Activated CD4-positive, alpha-beta memory T cell treated with anti-CD3 and anti-CD28 coated beads for 36 hours (primary cell): Measurements from ENCODE around the gene KDM4B. TPM values are rescaled to one million over a fixed set of nuclear protein-coding genes. Genes with fewer than 3 reads are reported as not detected.

ENCODE experiments used
- CTCF ChIA-PET: fragments of 350-600 bp; sonication (Branson Sonifier 250); formaldehyde crosslinking; loops from one replicate; lab custom pipeline; 2021; ENCODE audit warnings: antibody characterized with exemption, inconsistent platforms; lab: Charles Lee
- POLR2A ChIA-PET: fragments of 350-600 bp; sonication (Branson Sonifier 250); formaldehyde crosslinking; loops from one replicate; lab custom pipeline; 2021; ENCODE audit warnings: antibody characterized with exemption; lab: Charles Lee
- DNase-seq: peaks from one replicate; pipeline ENCODE4 v3.0.0-alpha.2; 2020
- H3K27ac Mint-ChIP-seq: one replicate; pipeline ENCODE4 v1.8.0; 2021; ENCODE audit warnings: mixed read lengths
- H3K27me3 Mint-ChIP-seq: one replicate; pipeline ENCODE4 v1.8.0; 2021; ENCODE audit warnings: mixed read lengths
- H3K36me3 Mint-ChIP-seq: one replicate; pipeline ENCODE4 v1.8.0; 2021; ENCODE audit warnings: mixed read lengths
- H3K4me1 Mint-ChIP-seq: one replicate; pipeline ENCODE4 v1.8.0; 2021; ENCODE audit warnings: low read depth, mixed read lengths
- H3K4me3 Mint-ChIP-seq: one replicate; pipeline ENCODE4 v1.8.0; 2021; ENCODE audit warnings: mild to moderate bottlenecking, mixed read lengths
- H3K9me3 Mint-ChIP-seq: one replicate; pipeline ENCODE4 v1.8.0; 2021; ENCODE audit warnings: mixed read lengths
- intact Hi-C: fragments of 100-400 bp; cut with micrococcal nuclease; formaldehyde crosslinking; loops from one replicate; pipeline ENCODE4 v1.15.1; 2023
- total RNA-seq, 2 experiments: library from RNA; stranded (reverse); gene quantifications; one replicate each; pipeline ENCODE4 v1.2.3, GENCODE V29; 2021

Gene KDM4B
- total RNA-seq, 2 experiments from 2014 or later = 19.2 to 20.6 TPM

- H3K4me3 Mint-ChIP-seq = no peak overlapping the region
- ChIA-PET CTCF (interaction anchor here (0.6 to 5.9 kb wide), 33 partner anchors 9 to 549 kb away, joined by 3 to 91 read pairs (median 4); partner anchors contain the start of genes FEM1A, KDM4B and PLIN3), POLR2A (no interaction called here)
- H3K27ac Mint-ChIP-seq = no peak overlapping the region
- no peaks in the 10 kb centered on the region for H3K4me1 Mint-ChIP-seq
- peaks cover 2% of the 10 kb centered on the region for H3K36me3 Mint-ChIP-seq
- intact Hi-C loops = loop anchor here (1.0 to 2.0 kb wide), 3 partner anchors 30 to 221 kb away; no protein-coding TSS in a partner anchor
- peak; percentile 88 for DNase-seq
- no peaks in the 10 kb centered on the region for H3K9me3 Mint-ChIP-seq
- H3K27me3 Mint-ChIP-seq = no peaks in the 10 kb centered on the region
These were observed 62.6 kb downstream of the KDM4B start for GRCh38 chr19:5031231-5032100.

GRCh38 chr19:5032101-5032967 is 63.4 kb downstream of the KDM4B start:
- POLR2A ChIA-PET = no interaction called here
- intact Hi-C loops = no loop called here

GRCh38 chr19:5035105-5035761 is 66.3 kb downstream of the KDM4B start:
- POLR2A ChIA-PET = no interaction called here
- H3K4me3 Mint-ChIP-seq = no peak overlapping the region
- peaks cover 3% of the 10 kb centered on the region for H3K36me3 Mint-ChIP-seq
- no peak for DNase-seq
- CTCF ChIA-PET = interaction anchor here (0.6 kb wide), 1 partner anchor 143 kb away, joined by 5 read pairs; no protein-coding TSS in a partner anchor
- H3K9me3 Mint-ChIP-seq = no peaks in the 10 kb centered on the region
- no peaks in the 10 kb centered on the region for H3K4me1 Mint-ChIP-seq
- H3K27ac Mint-ChIP-seq = no peak overlapping the region
- intact Hi-C loops = no loop called here
- H3K27me3 Mint-ChIP-seq = no peaks in the 10 kb centered on the region

More at GRCh38 chr19:5032101-5032967, 63.4 kb downstream of the KDM4B start:
- peaks cover 3% of the 10 kb centered on the region for H3K36me3 Mint-ChIP-seq
- no peak overlapping the region for H3K27ac Mint-ChIP-seq
- no peaks in the 10 kb centered on the region for H3K4me1 Mint-ChIP-seq
- no peak overlapping the region for H3K4me3 Mint-ChIP-seq
- no peaks in the 10 kb centered on the region for H3K9me3 Mint-ChIP-seq
- CTCF ChIA-PET = interaction anchor here (1.0 to 5.9 kb wide), 17 partner anchors 10 to 223 kb away, joined by 3 to 91 read pairs (median 5); partner anchors contain the start of genes KDM4B and PLIN3
- H3K27me3 Mint-ChIP-seq = no peaks in the 10 kb centered on the region
- no peak for DNase-seq

GRCh38 chr19:5035793-5036697 is 67.1 kb downstream of the KDM4B start:
- Mint-ChIP-seq H3K27me3 (no peaks in the 10 kb centered on the region), H3K36me3 (peaks cover 3% of the 10 kb centered on the region)
- POLR2A ChIA-PET = no interaction called here

GRCh38 chr19:5036698-5037563 is 68.0 kb downstream of the KDM4B start:
- Mint-ChIP-seq H3K27ac (no peak overlapping the region), H3K9me3 (no peaks in the 10 kb centered on the region), H3K4me1 (no peaks in the 10 kb centered on the region), H3K36me3 (peaks cover 3% of the 10 kb centered on the region), H3K27me3 (no peaks in the 10 kb centered on the region), H3K4me3 (no peak overlapping the region)
- DNase-seq = no peak
- ChIA-PET POLR2A (no interaction called here), CTCF (interaction anchor here (0.7 to 2.8 kb wide), 4 partner anchors 12 to 164 kb away, joined by 3 to 10 read pairs (median 4); no protein-coding TSS in a partner anchor)
- intact Hi-C loops = no loop called here

More at GRCh38 chr19:5035793-5036697, 67.1 kb downstream of the KDM4B start:
- CTCF ChIA-PET = interaction anchor here (0.7 to 0.9 kb wide), 2 partner anchors 34 to 163 kb away, joined by 3 to 4 read pairs; no protein-coding TSS in a partner anchor
- H3K9me3 Mint-ChIP-seq = no peaks in the 10 kb centered on the region
- DNase-seq = no peak
- no peaks in the 10 kb centered on the region for H3K4me1 Mint-ChIP-seq
- intact Hi-C loops = no loop called here
- H3K27ac Mint-ChIP-seq = no peak overlapping the region
- H3K4me3 Mint-ChIP-seq = no peak overlapping the region

GRCh38 chr19:5037936-5038335 is 69.0 kb downstream of the KDM4B start:
- POLR2A ChIA-PET = no interaction called here
- no peak for DNase-seq
- H3K36me3 Mint-ChIP-seq = peaks cover 3% of the 10 kb centered on the region
- H3K9me3 Mint-ChIP-seq = no peaks in the 10 kb centered on the region
- CTCF ChIA-PET = interaction anchor here (0.8 to 2.8 kb wide), 3 partner anchors 10 to 126 kb away, joined by 3 to 10 read pairs (median 4); no protein-coding TSS in a partner anchor
- no peaks in the 10 kb centered on the region for H3K4me1 Mint-ChIP-seq
- no peaks in the 10 kb centered on the region for H3K27me3 Mint-ChIP-seq
- H3K27ac Mint-ChIP-seq = no peak overlapping the region
- no peak overlapping the region for H3K4me3 Mint-ChIP-seq
- intact Hi-C loops = no loop called here

- Mint-ChIP-seq H3K4me1 (no peaks in the 10 kb centered on the region), H3K27me3 (no peaks in the 10 kb centered on the region), H3K36me3 (peaks cover 3% of the 10 kb centered on the region), H3K9me3 (no peaks in the 10 kb centered on the region), H3K4me3 (no peak overlapping the region), H3K27ac (no peak overlapping the region)
- intact Hi-C loops = no loop called here
- CTCF ChIA-PET = interaction anchor here (0.7 to 2.8 kb wide), 4 partner anchors 10 to 167 kb away, joined by 3 to 10 read pairs (median 3); no protein-coding TSS in a partner anchor
- POLR2A ChIA-PET = no interaction called here
- no peak for DNase-seq
These were observed 69.8 kb downstream of the KDM4B start for GRCh38 chr19:5038631-5039271.

GRCh38 chr19:5039642-5040543 is 71.0 kb downstream of the KDM4B start:
- Mint-ChIP-seq H3K27ac (no peak overlapping the region), H3K9me3 (no peaks in the 10 kb centered on the region), H3K36me3 (peaks cover 3% of the 10 kb centered on the region), H3K4me3 (no peak overlapping the region), H3K27me3 (no peaks in the 10 kb centered on the region), H3K4me1 (no peaks in the 10 kb centered on the region)
- POLR2A ChIA-PET = no interaction called here
- intact Hi-C loops = no loop called here
- DNase-seq = no peak
- CTCF ChIA-PET = interaction anchor here (2.8 kb wide), 1 partner anchor 9 kb away, joined by 10 read pairs; no protein-coding TSS in a partner anchor

- Mint-ChIP-seq H3K4me1 (no peaks in the 10 kb centered on the region), H3K27ac (no peak overlapping the region), H3K36me3 (peaks cover 2% of the 10 kb centered on the region), H3K27me3 (no peaks in the 10 kb centered on the region), H3K4me3 (no peak overlapping the region), H3K9me3 (no peaks in the 10 kb centered on the region)
- ChIA-PET CTCF (no interaction called here), POLR2A (interaction anchor here (0.6 kb wide), 1 partner anchor 423 kb away, joined by 3 read pairs; no protein-coding TSS in a partner anchor)
- no peak for DNase-seq
- intact Hi-C loops = no loop called here
These were observed 71.7 kb downstream of the KDM4B start for GRCh38 chr19:5040544-5041167.
